GM12873 (cell line): Measurements from ENCODE around the gene SECTM1.

ENCODE experiments used
- TF ChIP-seq, protein P1 (sequence below): IDR thresholded peaks from 2 replicates; pipeline ENCODE4 v1.5.1; 2012; ENCODE audit warnings: low read depth, mild to moderate bottlenecking, moderate library complexity, low read length, control low read depth; ENCODE audit not compliant: insufficient read depth; ENCODE audit errors: missing control alignments

Gene SECTM1

DNA sequence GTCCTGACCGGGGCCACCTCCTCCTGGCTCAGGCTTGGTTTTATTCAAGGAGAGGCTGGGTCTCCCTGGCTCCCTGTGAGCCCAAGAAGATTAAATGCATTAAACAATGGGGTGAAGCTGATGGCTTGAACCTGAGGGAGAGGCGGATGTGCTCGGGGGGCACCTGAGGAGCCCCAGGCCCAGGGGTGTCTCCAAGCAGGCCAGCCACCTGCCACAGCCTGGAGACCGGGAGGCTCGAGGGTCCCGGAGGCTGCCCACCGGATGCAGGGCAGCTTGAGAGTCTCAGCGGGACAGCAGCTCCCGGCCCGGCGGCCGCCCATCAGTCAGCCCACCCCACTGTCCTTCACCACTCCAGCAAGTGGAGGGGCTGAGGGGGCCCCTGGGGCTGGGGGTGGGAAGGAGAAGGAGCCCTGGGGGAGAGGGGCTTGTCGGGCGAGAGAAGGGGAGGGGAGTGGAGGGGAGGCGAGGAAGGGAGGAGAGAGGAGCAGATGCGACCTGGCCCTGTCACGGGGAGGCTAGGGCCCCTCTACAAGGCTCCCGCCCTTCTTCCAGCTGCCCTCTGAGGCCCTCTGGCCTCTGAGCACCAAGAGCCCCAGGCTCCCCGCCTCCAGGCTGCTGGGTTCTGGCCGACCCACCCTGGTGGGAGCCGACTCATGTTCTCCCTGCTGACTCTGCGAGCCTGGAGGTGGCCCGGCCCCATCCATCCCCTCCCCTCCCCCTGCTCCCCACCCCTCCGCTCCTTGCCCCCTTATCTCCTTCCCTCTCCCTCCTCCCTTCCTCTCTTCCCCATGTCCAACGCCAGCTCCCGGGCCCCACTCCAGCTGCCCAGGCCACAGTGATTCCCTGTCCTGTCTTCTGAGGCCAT lies 29.4 kb downstream of the SECTM1 start:
- TF ChIP-seq, protein P1, sequence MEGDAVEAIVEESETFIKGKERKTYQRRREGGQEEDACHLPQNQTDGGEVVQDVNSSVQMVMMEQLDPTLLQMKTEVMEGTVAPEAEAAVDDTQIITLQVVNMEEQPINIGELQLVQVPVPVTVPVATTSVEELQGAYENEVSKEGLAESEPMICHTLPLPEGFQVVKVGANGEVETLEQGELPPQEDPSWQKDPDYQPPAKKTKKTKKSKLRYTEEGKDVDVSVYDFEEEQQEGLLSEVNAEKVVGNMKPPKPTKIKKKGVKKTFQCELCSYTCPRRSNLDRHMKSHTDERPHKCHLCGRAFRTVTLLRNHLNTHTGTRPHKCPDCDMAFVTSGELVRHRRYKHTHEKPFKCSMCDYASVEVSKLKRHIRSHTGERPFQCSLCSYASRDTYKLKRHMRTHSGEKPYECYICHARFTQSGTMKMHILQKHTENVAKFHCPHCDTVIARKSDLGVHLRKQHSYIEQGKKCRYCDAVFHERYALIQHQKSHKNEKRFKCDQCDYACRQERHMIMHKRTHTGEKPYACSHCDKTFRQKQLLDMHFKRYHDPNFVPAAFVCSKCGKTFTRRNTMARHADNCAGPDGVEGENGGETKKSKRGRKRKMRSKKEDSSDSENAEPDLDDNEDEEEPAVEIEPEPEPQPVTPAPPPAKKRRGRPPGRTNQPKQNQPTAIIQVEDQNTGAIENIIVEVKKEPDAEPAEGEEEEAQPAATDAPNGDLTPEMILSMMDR: no peak

DNA sequence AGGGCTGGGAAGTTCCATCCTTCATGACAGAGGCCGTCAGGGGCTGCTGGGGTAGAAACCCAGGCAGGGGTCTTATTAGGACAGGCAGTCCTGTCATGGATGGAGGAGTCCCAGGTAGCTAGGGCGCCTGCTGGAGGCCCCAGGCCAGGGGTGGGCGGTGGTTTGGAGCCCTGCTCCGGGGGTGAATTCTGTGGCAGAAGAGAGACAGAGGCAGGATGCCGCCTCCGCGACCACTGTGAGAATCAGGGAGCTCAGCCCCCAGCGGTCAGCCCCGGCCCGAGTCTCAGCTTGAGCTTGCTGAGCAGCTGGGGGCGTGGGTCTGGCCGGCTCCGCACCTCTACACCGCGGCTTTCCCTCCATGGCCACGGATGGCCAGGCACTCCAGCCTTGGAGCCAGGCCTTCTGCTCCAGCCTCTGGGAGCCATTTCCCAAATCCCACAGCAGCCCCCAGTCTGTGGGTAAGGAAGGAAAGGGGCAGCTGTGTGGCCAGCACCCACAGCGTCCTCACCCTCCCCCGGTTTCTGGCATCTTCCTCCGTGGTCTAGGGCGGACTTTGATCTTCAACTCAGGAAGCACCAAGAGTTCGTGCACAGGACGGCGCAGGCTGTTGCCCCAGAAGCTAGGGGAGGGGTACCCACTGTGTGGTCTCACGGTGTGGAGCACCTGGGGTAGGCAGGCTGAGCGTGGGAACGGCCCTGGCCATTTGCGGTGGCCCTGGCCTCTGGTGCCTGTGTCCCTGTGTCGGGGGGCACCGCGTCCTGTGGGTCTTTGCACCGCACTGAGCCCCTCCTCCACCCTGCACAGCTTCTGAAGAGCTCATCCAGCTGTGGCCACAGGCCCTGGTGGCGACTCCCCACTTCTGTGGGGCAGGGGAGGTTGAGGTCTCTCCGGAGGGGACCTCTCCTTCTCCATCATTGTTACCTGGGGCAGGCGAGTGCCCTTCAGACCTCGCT lies 30.3 kb downstream of the SECTM1 start:
- TF ChIP-seq, protein P1: no peak

DNA sequence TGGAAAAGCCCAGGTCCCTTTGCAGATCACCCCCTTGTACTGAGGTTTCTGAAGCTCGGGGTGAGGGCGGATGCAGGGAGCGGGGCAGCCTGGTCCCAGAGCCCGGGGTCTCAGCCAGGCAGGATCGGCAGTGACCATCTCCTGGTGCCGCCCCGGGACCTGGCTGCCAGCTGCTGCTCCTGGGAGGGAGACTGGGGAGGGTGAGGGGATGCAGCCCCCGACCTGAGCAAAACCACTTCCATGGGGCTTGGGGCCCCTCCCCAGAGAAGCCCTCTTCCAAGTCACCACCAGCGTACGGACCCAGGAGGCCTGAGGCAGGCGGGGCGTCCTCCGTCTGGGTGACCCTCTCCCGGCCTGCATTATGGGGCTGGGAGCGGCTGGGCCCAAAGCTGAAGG lies 31.0 kb downstream of the SECTM1 start:
- TF ChIP-seq, protein P1: no peak

GRCh38 chr17:82301916-82302567 lies 31.5 kb downstream of the SECTM1 start:
- TF ChIP-seq, protein P1: no peak

DNA sequence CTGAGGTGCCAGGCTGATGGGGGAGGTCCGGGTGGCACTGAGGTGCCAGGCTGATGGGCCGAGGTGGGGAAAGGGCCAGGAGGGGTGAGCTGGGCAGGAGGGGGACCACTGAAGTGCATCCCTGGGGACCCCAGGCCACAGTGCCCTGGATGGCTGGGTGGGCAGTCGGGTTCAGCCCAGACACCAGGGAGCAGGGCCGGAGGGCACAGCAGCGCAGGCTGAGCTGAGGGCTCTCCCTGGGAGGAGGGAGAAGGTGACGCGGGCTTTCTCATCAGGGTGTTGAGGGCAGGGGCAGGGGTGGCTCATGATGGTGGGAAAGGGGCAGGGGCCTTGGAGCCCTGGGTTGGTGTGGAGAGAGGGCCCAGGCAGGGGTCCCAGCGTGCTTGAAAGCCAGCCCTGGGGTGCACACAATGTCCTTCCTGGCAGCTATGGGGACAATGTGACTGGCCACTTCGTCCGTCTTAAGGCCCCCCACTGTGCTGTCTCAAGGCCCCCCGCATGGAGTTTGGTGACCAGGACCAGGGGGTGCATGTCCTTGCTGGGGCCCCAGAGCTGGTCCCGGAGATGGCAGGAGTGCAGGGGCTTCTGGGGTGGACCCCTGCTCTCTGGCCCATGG lies 32.2 kb downstream of the SECTM1 start:
- TF ChIP-seq, protein P1: no peak

- TF ChIP-seq, protein P1: peak; percentile 79
Measured at GRCh38 chr17:82300707-82301270, 32.8 kb downstream of the SECTM1 start.
